Nephron progenitor cell (in vitro differentiated cells): ENCODE data around the gene CEBPZ.

Experiments
- DNase-seq: peaks from one replicate; pipeline ENCODE4 v3.0.0; 2021
- H3K27ac Mint-ChIP-seq: 2 replicates; pipeline ENCODE4 v1.8.0; 2021; ENCODE audit warnings: mild to moderate bottlenecking, moderate library complexity, mixed read lengths
- H3K27me3 Mint-ChIP-seq: 2 replicates; pipeline ENCODE4 v1.8.0; 2021; ENCODE audit warnings: mild to moderate bottlenecking, low read depth, mixed read lengths; ENCODE audit not compliant: poor library complexity
- H3K36me3 Mint-ChIP-seq: 2 replicates; pipeline ENCODE4 v1.8.0; 2021; ENCODE audit warnings: low read depth, mixed read lengths
- H3K4me1 Mint-ChIP-seq: 2 replicates; pipeline ENCODE4 v1.8.0; 2021; ENCODE audit warnings: mixed read lengths
- H3K4me3 Mint-ChIP-seq: 2 replicates; pipeline ENCODE4 v1.8.0; 2021; ENCODE audit warnings: mild to moderate bottlenecking, moderate library complexity, mixed read lengths
- H3K9me3 Mint-ChIP-seq: 2 replicates; pipeline ENCODE4 v1.8.0; 2021; ENCODE audit warnings: mild to moderate bottlenecking, moderate library complexity, mixed read lengths
- CTCF ChIP-seq: fragments of 200-600 bp; sonication (generic); IDR thresholded peaks from 2 replicates; pipeline ENCODE4 v1.5.0; 2021; ENCODE audit warnings: antibody characterized with exemption

The CEBPZ gene

GRCh38 chr2:37267685-37268084 is 36.3 kb upstream of the CEBPZ start:
- H3K36me3 Mint-ChIP-seq = peaks cover 66% of the 10 kb centered on the region
- H3K27ac Mint-ChIP-seq = no peak overlapping the region
- TF ChIP-seq CTCF = no peak
- H3K4me1 Mint-ChIP-seq = no peaks in the 10 kb centered on the region
- DNase-seq = no peak
- H3K4me3 Mint-ChIP-seq = no peak overlapping the region
- no peaks in the 10 kb centered on the region for H3K27me3 Mint-ChIP-seq
- no peaks in the 10 kb centered on the region for H3K9me3 Mint-ChIP-seq

GRCh38 chr2:37263839-37264238 is 32.4 kb upstream of the CEBPZ start:
- H3K9me3 Mint-ChIP-seq = no peaks in the 10 kb centered on the region
- peaks cover 50% of the 10 kb centered on the region for H3K36me3 Mint-ChIP-seq
- H3K27me3 Mint-ChIP-seq = no peaks in the 10 kb centered on the region
- H3K4me3 Mint-ChIP-seq = no peak overlapping the region
- peak overlapping the region; percentile 51 for H3K27ac Mint-ChIP-seq
- no peak for DNase-seq
- H3K4me1 Mint-ChIP-seq = no peaks in the 10 kb centered on the region
- no peak for TF ChIP-seq CTCF

GRCh38 chr2:37262522-37262921 is 31.1 kb upstream of the CEBPZ start:
- DNase-seq = no peak
- H3K4me3 Mint-ChIP-seq = no peak overlapping the region
- no peaks in the 10 kb centered on the region for H3K27me3 Mint-ChIP-seq
- no peaks in the 10 kb centered on the region for H3K9me3 Mint-ChIP-seq
- peaks cover 48% of the 10 kb centered on the region for H3K36me3 Mint-ChIP-seq
- H3K4me1 Mint-ChIP-seq = no peaks in the 10 kb centered on the region
- no peak overlapping the region for H3K27ac Mint-ChIP-seq
- TF ChIP-seq CTCF = no peak

- no peak for DNase-seq
- Mint-ChIP-seq H3K27me3 (no peaks in the 10 kb centered on the region), H3K4me3 (no peak overlapping the region), H3K27ac (peak overlapping the region; percentile 47), H3K9me3 (no peaks in the 10 kb centered on the region), H3K36me3 (peaks cover 54% of the 10 kb centered on the region), H3K4me1 (no peaks in the 10 kb centered on the region)
- no peak for TF ChIP-seq CTCF
Observed at GRCh38 chr2:37250869-37251740, 19.7 kb upstream of the CEBPZ start.

- H3K4me1 Mint-ChIP-seq = no peaks in the 10 kb centered on the region
- H3K9me3 Mint-ChIP-seq = peaks cover 9% of the 10 kb centered on the region
- no peak overlapping the region for H3K27ac Mint-ChIP-seq
- TF ChIP-seq CTCF = no peak
- H3K4me3 Mint-ChIP-seq = no peak overlapping the region
- DNase-seq = no peak
- H3K36me3 Mint-ChIP-seq = peaks cover 53% of the 10 kb centered on the region
- no peaks in the 10 kb centered on the region for H3K27me3 Mint-ChIP-seq
Observed at GRCh38 chr2:37246205-37246604, 14.8 kb upstream of the CEBPZ start.

GRCh38 chr2:37244755-37245154 is 13.4 kb upstream of the CEBPZ start:
- peak overlapping the region; percentile 7 for H3K27ac Mint-ChIP-seq
- no peak for TF ChIP-seq CTCF
- no peaks in the 10 kb centered on the region for H3K27me3 Mint-ChIP-seq
- DNase-seq = no peak
- H3K36me3 Mint-ChIP-seq = peaks cover 60% of the 10 kb centered on the region
- no peaks in the 10 kb centered on the region for H3K4me1 Mint-ChIP-seq
- H3K9me3 Mint-ChIP-seq = peaks cover 9% of the 10 kb centered on the region
- H3K4me3 Mint-ChIP-seq = no peak overlapping the region
